Measurements from ENCODE around the gene DNAH1.

DNAH1 gene

GRCh38 chr3:52343946-52344600 lies 28.0 kb downstream of the DNAH1 start:
- DNase-seq, result no peak

DNA sequence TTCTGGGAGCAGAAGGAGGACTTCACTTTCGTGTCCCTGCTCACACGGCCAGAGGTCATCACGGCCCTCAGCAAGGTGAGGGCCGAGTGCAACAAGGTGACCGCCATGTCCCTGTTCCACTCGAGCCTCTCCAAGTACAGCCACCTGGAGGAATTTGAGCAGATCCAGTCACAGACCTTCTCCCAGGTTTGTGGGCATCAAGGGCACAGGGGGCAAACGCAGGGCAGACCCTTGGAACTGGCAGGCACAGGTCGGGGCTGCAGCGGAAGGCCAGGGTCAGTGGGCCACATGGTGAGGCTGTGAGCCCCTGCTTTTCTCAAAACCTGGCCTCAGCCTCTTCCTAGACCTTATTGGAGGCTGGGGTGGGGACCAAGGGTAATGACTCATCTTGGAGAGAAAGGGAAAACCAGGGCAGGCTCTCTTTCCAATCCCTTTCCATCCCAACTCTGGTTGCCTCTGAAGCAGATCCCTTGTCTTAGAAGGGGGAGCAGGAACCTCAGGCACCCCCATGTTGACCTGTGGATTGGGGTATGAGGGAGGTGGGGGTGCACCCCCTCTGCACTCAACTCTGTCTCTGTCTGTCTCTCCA lies 29.5 kb downstream of the DNAH1 start:
- no peak for DNase-seq

DNA sequence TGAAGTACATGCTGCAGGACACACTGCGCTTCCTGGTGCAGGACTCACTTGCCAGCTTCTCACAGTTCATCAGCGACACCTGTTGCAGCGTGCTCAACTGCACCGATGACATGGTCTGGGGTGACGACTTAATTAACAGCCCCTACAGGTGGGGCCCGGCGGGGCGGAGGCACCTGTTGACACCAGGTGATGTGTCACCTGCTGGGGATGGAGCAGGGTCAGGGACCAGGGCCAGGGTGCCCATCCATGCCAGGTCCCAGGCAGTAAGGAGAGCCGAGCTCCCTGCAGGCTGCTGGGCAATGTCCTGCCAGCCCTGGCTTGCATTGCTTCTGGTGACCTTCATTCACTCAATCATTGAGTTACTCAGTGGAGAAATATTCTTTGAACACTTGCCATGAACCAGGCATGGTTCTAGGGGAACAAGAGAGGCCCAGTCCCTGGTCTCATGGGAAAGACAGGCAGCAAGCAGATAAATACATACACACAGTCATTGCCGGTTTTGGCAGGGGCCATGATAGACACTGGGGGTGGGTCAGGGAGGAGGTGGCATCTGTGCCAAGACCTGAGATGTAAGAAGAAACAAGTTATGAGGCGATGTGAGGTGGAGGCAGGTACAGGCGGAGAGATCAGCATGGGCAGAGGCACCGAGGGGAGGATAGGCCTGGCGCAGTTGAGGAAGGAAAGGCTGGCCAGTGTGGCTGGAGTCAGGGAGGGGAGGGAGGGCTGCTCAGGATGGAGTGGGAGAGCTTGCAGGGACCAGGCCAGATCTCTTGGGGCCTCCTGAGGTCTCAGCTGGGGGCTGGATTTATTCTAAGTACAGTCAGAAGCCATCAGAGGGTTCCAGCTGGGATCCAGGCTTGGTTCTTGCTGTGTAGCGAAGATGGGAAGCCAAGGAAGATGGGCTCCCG lies 30.8 kb downstream of the DNAH1 start:
- no peak for DNase-seq

DNA sequence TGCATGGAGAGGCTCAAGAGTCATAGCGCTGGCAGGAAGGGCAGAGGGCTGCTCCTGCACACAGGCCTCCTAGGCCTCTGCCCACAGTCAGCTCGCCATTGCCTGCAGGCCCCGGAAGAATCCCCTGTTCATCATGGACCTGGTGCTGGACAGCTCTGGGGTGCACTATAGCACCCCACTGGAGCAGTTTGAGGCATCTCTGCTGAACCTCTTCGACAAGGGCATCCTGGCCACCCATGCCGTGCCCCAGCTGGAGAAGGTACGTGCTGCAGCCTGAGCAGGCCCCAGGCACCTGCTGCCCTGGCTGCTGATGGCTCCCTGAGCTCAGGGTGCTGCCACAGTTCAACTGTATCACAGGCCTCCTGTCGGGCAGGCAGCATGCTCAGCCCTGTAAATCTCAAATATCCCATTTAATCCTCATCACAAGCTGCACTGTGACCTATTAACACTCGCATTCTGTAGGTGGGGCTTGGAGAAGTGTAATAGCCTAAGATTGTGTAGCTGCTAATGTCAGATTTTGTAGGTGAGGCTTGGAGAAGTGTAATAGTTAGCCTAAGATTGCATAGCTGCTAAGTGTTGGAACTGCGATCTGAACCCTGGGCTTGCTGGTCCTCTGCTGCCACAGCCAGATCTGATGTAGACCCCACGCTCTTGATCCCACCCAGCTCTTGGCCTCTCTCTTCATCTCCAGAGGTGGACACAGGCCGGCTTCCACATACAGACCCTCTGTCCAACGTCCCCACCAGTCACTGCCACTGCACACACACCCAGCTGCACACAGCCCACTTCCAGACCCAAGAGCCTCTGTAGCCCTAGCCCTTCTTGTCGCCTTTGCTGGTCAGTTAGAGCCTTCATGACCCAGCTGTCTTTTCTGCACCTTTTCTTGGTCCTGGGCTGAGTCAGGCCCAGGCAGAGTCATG lies 31.9 kb downstream of the DNAH1 start:
- DNase-seq, result no peak

DNA sequence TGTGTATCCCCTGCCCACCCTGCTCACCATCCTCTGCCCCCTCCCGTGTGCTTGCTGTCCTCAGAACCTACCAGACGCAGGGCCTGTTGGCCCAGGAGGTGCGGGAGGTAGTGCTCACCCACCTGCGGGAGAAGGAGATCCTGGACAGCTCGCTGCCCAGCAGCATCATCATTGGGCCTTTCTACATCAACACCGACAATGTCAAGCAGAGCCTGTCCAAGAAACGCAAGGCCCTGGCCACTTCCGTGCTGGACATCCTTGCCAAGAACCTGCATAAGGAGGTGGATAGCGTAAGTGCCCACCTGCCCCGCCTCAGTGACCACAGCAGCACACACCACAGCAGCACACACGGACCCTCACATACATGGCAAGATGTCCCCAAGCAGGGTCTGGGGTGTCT lies 33.0 kb downstream of the DNAH1 start:
- no peak for DNase-seq

GRCh38 chr3:52349611-52350395 lies 33.7 kb downstream of the DNAH1 start:
- DNase-seq, result no peak

DNA sequence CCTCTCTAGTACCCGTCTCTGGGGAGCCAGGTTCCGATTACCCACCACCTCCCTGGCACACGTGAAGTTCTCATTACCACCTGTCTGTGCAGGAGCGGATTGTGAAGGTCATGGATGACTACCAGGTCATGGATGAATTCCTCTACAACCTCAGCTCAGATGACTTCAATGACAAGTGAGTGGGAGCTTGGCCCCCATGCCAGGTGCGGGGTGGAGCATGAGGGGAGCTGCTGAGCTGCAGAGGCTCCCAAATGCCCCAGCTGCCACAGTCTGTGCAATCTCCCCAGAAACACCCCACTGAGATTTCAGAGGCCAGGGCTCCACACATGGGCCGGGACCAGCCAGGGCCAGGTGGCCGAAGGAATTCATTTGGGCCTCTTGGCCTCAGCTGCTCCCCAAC lies 34.3 kb downstream of the DNAH1 start:
- DNase-seq, result no peak

DNA sequence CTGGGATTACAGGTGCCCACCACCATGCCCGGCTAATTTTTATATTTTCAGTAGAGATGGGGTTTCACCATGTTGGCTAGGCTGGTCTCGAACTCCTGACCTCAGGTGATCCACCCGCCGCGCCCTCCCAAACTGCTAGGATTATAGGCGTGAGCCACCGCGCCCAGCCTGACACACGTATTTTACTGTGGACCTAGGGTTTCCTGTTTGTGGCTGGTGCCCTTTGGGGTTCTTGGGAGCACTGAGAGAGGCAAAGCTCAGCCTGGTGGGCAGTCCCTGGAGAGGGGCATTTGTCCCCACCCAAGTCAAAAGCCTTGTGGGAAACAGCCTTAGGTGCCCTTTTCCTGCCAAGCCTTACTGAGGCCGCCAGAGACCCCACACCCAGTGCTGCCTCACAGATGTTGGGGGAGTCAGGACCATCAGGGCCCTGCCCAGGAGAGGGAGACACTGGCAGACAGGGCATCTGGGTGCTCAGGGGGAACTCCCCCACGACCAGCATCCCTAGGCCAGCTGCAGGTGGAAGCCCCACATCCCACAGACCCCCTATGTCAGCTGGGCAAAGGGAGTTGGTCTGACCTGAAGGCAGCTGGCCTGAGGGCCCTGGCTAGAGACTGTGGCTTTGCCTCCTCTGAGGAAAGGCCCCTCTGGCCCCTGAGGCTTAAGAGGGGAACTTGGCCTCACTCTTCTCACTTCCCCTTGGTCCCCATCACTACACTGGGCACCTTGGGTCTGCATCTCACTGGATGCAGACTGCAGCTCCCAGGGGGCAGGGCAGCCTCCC lies 35.1 kb downstream of the DNAH1 start:
- DNase-seq, result no peak

GRCh38 chr3:52351762-52352368 lies 35.7 kb downstream of the DNAH1 start:
- DNase-seq, result no peak

- no peak for DNase-seq
Observed at GRCh38 chr3:52352566-52352965, 36.4 kb downstream of the DNAH1 start.

DNA sequence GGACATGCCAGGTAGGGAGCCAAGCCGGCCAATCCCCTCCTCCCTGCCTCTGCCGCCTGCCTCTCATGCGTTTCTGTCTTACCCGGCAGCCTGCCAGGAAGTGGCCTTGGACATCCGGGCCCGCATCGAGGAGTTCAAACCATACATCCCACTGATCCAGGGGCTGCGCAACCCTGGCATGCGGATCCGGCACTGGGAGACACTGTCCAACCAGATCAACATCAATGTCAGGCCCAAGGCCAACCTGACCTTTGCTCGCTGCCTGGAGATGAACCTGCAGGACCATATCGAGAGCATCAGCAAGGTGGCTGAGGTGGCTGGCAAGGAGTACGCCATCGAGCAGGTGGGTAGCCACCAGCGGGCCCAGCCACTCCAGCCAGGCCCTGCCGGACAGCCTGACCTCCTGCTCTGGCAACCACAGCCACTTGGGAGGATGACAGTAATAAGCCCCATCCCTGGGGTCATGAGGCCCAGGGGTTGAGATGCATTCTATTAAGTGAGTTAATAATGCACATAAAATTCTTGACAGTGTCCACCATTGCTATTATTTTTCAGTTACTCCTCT lies 37.3 kb downstream of the DNAH1 start:
- DNase-seq, result no peak

DNA sequence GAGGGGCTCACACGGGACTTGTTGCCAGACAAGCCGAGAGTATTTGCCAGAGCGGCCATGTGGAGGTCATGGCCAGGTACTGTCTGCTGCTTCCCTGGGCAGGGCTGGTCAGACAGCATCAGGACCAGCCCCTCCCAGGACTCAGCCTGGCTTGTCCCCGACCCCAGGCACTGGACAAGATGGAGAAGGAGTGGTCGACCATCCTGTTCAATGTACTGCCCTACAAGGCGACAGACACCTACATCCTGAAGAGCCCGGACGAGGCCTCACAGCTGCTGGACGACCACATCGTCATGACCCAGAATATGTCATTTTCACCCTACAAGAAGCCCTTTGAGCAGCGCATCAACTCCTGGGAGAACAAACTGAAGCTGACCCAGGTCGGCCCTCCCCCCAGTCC lies 38.6 kb downstream of the DNAH1 start:
- no peak for DNase-seq

DNA sequence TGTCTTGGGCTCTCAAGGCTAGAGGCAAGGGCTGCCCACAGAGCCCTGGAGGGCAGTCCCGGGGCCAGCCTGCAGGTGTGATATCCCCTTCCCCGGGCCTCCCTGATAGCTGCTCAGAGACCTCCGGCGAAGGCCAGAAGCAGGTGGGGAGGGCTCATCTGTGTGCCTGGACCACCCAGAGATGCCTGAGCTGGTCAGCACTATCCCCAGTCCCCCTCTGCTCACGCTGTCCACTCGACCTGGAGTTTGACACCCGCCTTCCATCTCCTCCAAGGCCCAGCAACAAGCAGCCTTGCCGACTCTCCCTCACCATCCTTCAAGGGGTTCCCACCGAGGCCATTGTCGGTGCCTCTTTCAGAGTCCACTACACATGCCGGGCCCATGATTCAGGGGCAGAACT lies 39.4 kb downstream of the DNAH1 start:
- DNase-seq, result no peak

- DNase-seq, result no peak
Observed at GRCh38 chr3:52356126-52356525, 40.0 kb downstream of the DNAH1 start.

- DNase-seq, result no peak
Observed at GRCh38 chr3:52357151-52358080, 41.3 kb downstream of the DNAH1 start.

DNA sequence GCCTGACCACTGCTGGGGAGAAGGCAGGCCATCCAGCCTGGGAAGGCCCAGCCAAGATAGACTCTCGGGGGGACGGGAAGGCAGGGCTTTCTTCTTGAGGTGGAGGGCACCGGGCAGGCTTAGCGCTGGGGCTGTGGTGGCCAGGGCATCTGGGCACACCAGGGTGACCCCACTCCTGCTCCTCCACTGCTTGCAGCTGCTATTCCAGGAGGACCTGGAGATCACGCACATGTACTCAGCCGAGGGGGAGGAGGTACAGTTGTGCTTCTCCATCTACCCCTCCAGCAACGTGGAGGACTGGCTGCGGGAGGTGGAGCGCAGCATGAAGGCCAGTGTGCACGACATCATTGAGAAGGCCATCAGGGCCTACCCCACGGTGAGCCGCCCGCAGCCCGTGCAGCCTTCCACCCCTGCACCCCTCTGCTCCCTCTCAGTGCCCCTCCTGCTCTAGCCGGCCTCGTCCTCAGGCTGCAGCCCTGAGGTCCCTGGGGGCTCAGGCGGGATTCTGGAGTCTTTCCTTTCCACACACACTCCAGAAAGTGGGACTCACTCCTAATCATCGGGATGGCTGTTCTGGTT lies 42.3 kb downstream of the DNAH1 start:
- DNase-seq, result no peak

GRCh38 chr3:52359116-52359855 lies 43.2 kb downstream of the DNAH1 start:
- DNase-seq, result no peak

DNA sequence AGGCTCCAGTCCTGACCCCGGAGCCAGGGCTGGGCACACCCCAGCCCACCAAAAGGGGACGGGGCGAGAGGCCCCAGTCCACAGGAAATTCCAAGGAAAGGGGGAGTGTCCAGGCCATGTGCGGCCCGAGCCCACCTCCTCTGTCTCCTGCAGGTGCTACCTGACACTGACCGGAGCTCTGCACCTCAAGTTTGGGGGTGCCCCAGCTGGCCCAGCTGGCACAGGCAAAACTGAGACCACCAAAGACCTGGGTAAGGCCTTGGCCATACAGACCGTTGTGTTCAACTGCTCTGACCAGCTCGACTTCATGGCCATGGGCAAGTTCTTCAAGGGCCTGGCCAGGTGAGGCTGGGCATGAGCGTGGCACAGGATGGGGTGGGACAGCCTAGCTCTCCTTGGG lies 44.9 kb downstream of the DNAH1 start:
- no peak for DNase-seq

Measured in activated CD4-positive, alpha-beta T cell treated with anti-CD3 and anti-CD28 coated beads, Interleukin-2, amount 50 U/mL, for 4 hours (primary cell).